ENCODE measurements around the gene TOR4A.
"Not testable (repeated sequence)": the region's sequence is repeated elsewhere in the genome, so short reads cannot be mapped to it uniquely, and the experiment has no call there.

TOR4A gene

DNA sequence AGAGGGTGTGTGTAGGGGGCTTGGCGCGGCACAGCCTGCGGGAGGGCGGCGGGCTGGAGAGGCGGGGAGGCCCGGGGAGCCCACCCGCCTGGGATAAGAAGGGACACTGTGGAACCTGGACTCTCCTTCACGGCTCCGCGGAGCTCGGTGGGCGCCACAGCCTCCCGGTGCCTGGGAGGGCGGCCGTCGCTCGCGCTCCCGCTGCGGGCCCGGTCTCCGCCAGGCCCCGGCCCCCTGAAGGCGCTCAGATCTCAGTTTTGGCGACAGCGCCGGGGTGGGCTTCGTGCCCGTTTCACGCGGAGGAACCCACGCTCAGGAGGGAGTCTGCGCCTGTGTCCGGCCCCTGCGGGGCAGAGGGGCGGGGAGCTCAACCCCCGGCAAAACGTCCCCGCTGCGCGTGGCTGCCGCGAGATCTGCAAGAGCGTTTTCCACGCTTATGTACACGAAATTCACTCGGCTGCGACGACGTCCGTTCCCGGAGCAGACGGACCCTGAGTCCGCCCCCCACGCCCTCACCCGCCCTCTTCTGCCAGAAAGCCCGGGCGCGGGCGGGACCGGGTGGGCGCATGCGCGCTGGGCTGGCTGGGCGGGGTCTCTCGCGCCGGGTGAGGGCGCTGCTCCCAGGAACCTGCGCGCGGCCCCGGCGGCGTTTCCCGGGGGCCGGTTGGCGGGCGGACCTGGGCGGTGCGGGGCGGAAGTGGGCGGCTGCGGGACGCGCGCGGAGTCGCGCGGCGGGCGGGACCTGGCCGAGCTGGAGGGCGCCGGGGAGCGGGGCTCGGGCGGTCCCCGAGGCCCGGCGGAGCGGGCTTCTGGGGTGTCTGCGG lies 22.7 kb upstream of the TOR4A start, which contains the start of gene NELFB:
TSS of gene NELFB (plus strand) at position 704 of the 824 bp plus-strand sequence.
- H3K9me3 ChIP-seq (ENCODE audit: low read depth, low read length): no peaks in the 10 kb centered on the region
- peak; percentile 94 for TF ChIP-seq POLR2AphosphoS5 (IDR thresholded peaks at IDR 0.05; ENCODE audit: borderline replicate concordance, low read depth, low read length)
- no peak for TF ChIP-seq EZH2 (IDR thresholded peaks at IDR 0.05)
- TF ChIP-seq FOXP2 (optimal IDR thresholded peaks at IDR 0.05; ENCODE audit: control extremely low read depth, extremely low read length, insufficient read depth): no peak
- peak within 1 kb of the TSS; percentile 91 for H3K9ac ChIP-seq (ENCODE audit: insufficient read length)
- H3K27ac ChIP-seq: peak within 1 kb of the TSS; percentile 56; the same call in 1 of the 2 replicates
- H3K36me3 ChIP-seq (ENCODE audit: insufficient read depth, low read length): peaks cover 25% of the 10 kb centered on the region
- H3K4me3 ChIP-seq: peak within 1 kb of the TSS; percentile 88
- DNase-seq (ENCODE audit: low read depth, low spot score): no peak

GRCh38 chr9:137255448-137256114 lies 21.9 kb upstream of the TOR4A start:
- no peak for DNase-seq (ENCODE audit: low read depth, low spot score)
- TF ChIP-seq EZH2 (IDR thresholded peaks at IDR 0.05) (no peak), FOXP2 (optimal IDR thresholded peaks at IDR 0.05; ENCODE audit: control extremely low read depth, extremely low read length, insufficient read depth) (no peak), POLR2AphosphoS5 (IDR thresholded peaks at IDR 0.05; ENCODE audit: borderline replicate concordance, low read depth, low read length) (no peak)
- peak overlapping the region; percentile 50; the same call in 1 of the 2 replicates for H3K27ac ChIP-seq
- H3K9ac ChIP-seq (ENCODE audit: insufficient read length): peak overlapping the region; percentile 91
- peaks cover 25% of the 10 kb centered on the region for H3K36me3 ChIP-seq (ENCODE audit: insufficient read depth, low read length)
- peak overlapping the region; percentile 88 for H3K4me3 ChIP-seq
- H3K9me3 ChIP-seq (ENCODE audit: low read depth, low read length): no peaks in the 10 kb centered on the region

GRCh38 chr9:137256362-137256761 lies 21.2 kb upstream of the TOR4A start:
- H3K27ac ChIP-seq: no peak overlapping the region
- peak overlapping the region; percentile 88 for H3K4me3 ChIP-seq

GRCh38 chr9:137256856-137257255 lies 20.7 kb upstream of the TOR4A start:
- DNase-seq (ENCODE audit: low read depth, low spot score): no peak
- Histone ChIP-seq H3K9ac (ENCODE audit: insufficient read length) (no peak overlapping the region), H3K4me3 (no peak overlapping the region), H3K9me3 (ENCODE audit: low read depth, low read length) (no peaks in the 10 kb centered on the region), H3K27ac (no peak overlapping the region), H3K36me3 (ENCODE audit: insufficient read depth, low read length) (peaks cover 25% of the 10 kb centered on the region)
- TF ChIP-seq FOXP2 (optimal IDR thresholded peaks at IDR 0.05; ENCODE audit: control extremely low read depth, extremely low read length, insufficient read depth) (no peak), POLR2AphosphoS5 (IDR thresholded peaks at IDR 0.05; ENCODE audit: borderline replicate concordance, low read depth, low read length) (no peak), EZH2 (IDR thresholded peaks at IDR 0.05) (no peak)

More at GRCh38 chr9:137256362-137256761, 21.2 kb upstream of the TOR4A start:
- no peak for DNase-seq (ENCODE audit: low read depth, low spot score)
- Histone ChIP-seq H3K9me3 (ENCODE audit: low read depth, low read length) (no peaks in the 10 kb centered on the region), H3K9ac (ENCODE audit: insufficient read length) (peak overlapping the region; percentile 91), H3K36me3 (ENCODE audit: insufficient read depth, low read length) (peaks cover 25% of the 10 kb centered on the region)
- TF ChIP-seq EZH2 (IDR thresholded peaks at IDR 0.05) (no peak), FOXP2 (optimal IDR thresholded peaks at IDR 0.05; ENCODE audit: control extremely low read depth, extremely low read length, insufficient read depth) (no peak), POLR2AphosphoS5 (IDR thresholded peaks at IDR 0.05; ENCODE audit: borderline replicate concordance, low read depth, low read length) (no peak)

DNA sequence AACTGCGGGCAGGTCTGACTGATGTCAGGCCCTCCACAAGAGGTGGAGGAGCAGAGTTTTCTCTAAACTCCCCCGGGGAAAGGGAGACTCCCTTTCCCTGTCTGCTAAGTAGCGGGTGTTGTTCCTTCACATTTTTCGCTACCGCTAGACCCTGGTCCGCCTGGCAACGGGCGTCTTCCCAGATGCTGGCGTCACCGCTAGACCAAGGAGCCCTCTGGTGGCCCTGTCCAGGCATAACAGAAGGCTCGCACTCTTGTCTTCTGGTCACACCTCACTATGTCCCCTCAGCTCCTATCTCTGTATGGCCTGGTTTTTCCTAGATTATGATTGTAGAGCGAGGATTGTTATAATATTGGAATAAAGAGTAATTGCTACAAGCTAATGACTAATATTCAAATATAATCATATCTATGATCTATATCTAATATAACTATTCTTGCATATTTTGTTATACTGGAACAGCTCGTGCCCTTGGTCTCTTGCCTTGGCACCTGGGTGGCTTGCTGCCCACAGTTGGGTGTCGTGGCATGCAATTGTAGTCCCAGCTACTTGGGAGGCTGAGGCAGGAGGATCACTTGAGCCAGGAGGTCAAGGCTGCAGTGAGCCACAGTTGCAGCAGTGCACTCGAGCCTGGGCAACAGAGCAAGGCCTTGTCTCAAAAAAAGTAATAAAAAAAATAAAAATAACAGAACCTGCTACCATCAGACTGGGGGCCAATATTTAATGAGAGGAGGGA lies 15.2 kb upstream of the TOR4A start:
- H3K27ac ChIP-seq; H3K9me3 ChIP-seq (ENCODE audit: low read depth, low read length); DNase-seq (ENCODE audit: low read depth, low spot score); H3K4me3 ChIP-seq; H3K9ac ChIP-seq (ENCODE audit: insufficient read length): not testable (repeated sequence)
- peaks cover 27% of the 10 kb centered on the region for H3K36me3 ChIP-seq (ENCODE audit: insufficient read depth, low read length)

DNA sequence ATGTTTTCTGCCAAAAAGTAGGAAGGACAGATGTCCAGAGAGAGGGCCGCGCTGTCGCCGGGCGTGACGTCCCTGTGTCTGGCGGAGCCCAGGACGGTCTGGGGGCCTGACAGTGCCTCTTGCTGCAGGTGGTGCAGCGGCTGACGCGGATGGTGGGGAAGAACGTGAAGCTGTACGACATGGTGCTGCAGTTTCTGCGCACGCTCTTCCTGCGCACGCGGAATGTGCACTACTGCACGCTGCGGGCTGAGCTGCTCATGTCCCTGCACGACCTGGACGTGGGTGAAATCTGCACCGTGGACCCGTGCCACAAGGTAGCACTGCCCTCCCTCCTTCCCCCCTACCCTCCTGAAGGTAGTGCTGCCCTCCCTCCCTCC lies 14.6 kb upstream of the TOR4A start:
- Histone ChIP-seq H3K4me3 (no peak overlapping the region), H3K36me3 (ENCODE audit: insufficient read depth, low read length) (peaks cover 31% of the 10 kb centered on the region), H3K9ac (ENCODE audit: insufficient read length) (no peak overlapping the region), H3K27ac (no peak overlapping the region), H3K9me3 (ENCODE audit: low read depth, low read length) (no peaks in the 10 kb centered on the region)
- no peak for DNase-seq (ENCODE audit: low read depth, low spot score)
- TF ChIP-seq POLR2AphosphoS5 (IDR thresholded peaks at IDR 0.05; ENCODE audit: borderline replicate concordance, low read depth, low read length): no peak
- no peak for TF ChIP-seq FOXP2 (optimal IDR thresholded peaks at IDR 0.05; ENCODE audit: control extremely low read depth, extremely low read length, insufficient read depth)
- TF ChIP-seq EZH2 (IDR thresholded peaks at IDR 0.05): no peak

- peaks cover 26% of the 10 kb centered on the region for H3K36me3 ChIP-seq (ENCODE audit: insufficient read depth, low read length)
- H3K27ac ChIP-seq: no peak overlapping the region
- DNase-seq (ENCODE audit: low read depth, low spot score): no peak
- no peaks in the 10 kb centered on the region for H3K9me3 ChIP-seq (ENCODE audit: low read depth, low read length)
- H3K4me3 ChIP-seq: no peak overlapping the region
- no peak overlapping the region for H3K9ac ChIP-seq (ENCODE audit: insufficient read length)
- TF ChIP-seq POLR2AphosphoS5 (IDR thresholded peaks at IDR 0.05; ENCODE audit: borderline replicate concordance, low read depth, low read length): no peak
- TF ChIP-seq EZH2 (IDR thresholded peaks at IDR 0.05): no peak
- no peak for TF ChIP-seq FOXP2 (optimal IDR thresholded peaks at IDR 0.05; ENCODE audit: control extremely low read depth, extremely low read length, insufficient read depth)
These were observed 14.0 kb upstream of the TOR4A start for GRCh38 chr9:137263506-137263905.

- peaks cover 26% of the 10 kb centered on the region; the same call in 1 of the 2 replicates for H3K36me3 ChIP-seq (ENCODE audit: insufficient read depth, low read length)
These were observed 13.5 kb upstream of the TOR4A start for GRCh38 chr9:137264067-137264466.

More at GRCh38 chr9:137264067-137264466, 13.5 kb upstream of the TOR4A start:
- TF ChIP-seq POLR2AphosphoS5 (IDR thresholded peaks at IDR 0.05; ENCODE audit: borderline replicate concordance, low read depth, low read length): no peak
- TF ChIP-seq EZH2 (IDR thresholded peaks at IDR 0.05): no peak
- no peak for TF ChIP-seq FOXP2 (optimal IDR thresholded peaks at IDR 0.05; ENCODE audit: control extremely low read depth, extremely low read length, insufficient read depth)
- H3K9me3 ChIP-seq (ENCODE audit: low read depth, low read length): no peaks in the 10 kb centered on the region
- DNase-seq (ENCODE audit: low read depth, low spot score): no peak
- H3K9ac ChIP-seq (ENCODE audit: insufficient read length): no peak overlapping the region
- H3K4me3 ChIP-seq: no peak overlapping the region
- H3K27ac ChIP-seq: no peak overlapping the region

Data from SK-N-MC (cell line).